Fibroblast of villous mesenchyme (primary cell): ENCODE results near the gene R3HDM2. TPM values are rescaled to one million over a fixed set of nuclear protein-coding genes. Genes with fewer than 3 reads are reported as not detected.

Experiments used
- DNase-seq: peaks from one replicate; pipeline ENCODE4 v3.0.0-alpha.2; 2010; ENCODE audit warnings: low read depth
- H3K4me3 ChIP-seq: 2 replicates; pipeline ENCODE4 v1.5.1; 2011; ENCODE audit warnings: low read depth, mild to moderate bottlenecking, low read length
- total RNA-seq: library from RNA; depleted of rRNA; stranded (reverse); fragments of >200 nt; gene quantifications from 2 replicates; pipeline ENCODE4 v1.2.3, GENCODE V29; 2012
- TF ChIP-seq, protein P1 (sequence below): IDR thresholded peaks from 2 replicates; pipeline ENCODE4 v1.5.1; 2012; ENCODE audit warnings: low read depth, mild to moderate bottlenecking, low read length; ENCODE audit not compliant: insufficient read depth

Gene R3HDM2
- total RNA-seq, 1 donor: 19.0 TPM

DNA sequence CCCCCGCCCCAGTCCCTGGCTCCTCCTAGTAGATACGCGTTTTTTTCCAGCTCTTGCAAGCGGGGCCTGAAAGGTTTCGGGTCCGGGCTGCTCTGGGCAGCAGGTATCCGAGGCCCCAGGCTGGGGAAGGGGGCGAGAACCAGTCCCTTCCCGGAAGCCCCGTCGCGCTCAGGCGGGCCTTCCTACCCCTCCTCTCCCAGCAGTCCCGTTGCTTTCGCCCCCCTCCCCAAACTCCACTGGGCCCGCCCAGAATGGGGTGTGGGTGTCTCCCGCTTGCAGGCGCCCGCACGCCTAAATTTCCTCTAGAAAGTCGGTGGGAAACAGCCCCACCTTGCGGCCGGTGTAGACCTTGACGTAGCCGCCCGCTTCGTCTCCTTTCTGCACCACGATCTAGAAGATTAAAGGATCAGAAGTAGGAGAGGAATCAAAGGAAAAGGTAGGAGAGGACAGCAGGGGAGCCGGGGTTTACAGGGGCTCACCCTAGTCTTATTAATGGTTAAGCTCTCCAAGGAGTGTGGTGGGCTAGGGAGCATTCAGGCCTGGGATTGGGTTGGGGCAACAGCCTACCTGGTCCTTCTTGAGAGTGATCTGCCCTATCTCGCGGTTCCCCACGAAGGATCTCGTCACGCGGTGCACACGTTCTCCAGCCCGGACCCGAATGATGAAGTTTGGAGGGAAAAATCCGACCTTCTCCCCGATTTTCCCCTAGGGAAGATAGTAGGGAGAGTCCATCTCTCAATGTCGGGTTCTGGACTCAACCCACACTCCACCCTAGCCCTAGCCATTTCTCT is 187.1 kb downstream of the R3HDM2 start:
- H3K4me3 ChIP-seq: peak overlapping the region; percentile 47
- TF ChIP-seq, protein P1, sequence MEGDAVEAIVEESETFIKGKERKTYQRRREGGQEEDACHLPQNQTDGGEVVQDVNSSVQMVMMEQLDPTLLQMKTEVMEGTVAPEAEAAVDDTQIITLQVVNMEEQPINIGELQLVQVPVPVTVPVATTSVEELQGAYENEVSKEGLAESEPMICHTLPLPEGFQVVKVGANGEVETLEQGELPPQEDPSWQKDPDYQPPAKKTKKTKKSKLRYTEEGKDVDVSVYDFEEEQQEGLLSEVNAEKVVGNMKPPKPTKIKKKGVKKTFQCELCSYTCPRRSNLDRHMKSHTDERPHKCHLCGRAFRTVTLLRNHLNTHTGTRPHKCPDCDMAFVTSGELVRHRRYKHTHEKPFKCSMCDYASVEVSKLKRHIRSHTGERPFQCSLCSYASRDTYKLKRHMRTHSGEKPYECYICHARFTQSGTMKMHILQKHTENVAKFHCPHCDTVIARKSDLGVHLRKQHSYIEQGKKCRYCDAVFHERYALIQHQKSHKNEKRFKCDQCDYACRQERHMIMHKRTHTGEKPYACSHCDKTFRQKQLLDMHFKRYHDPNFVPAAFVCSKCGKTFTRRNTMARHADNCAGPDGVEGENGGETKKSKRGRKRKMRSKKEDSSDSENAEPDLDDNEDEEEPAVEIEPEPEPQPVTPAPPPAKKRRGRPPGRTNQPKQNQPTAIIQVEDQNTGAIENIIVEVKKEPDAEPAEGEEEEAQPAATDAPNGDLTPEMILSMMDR: peak; percentile 76
- peak; percentile 66 for DNase-seq

DNA sequence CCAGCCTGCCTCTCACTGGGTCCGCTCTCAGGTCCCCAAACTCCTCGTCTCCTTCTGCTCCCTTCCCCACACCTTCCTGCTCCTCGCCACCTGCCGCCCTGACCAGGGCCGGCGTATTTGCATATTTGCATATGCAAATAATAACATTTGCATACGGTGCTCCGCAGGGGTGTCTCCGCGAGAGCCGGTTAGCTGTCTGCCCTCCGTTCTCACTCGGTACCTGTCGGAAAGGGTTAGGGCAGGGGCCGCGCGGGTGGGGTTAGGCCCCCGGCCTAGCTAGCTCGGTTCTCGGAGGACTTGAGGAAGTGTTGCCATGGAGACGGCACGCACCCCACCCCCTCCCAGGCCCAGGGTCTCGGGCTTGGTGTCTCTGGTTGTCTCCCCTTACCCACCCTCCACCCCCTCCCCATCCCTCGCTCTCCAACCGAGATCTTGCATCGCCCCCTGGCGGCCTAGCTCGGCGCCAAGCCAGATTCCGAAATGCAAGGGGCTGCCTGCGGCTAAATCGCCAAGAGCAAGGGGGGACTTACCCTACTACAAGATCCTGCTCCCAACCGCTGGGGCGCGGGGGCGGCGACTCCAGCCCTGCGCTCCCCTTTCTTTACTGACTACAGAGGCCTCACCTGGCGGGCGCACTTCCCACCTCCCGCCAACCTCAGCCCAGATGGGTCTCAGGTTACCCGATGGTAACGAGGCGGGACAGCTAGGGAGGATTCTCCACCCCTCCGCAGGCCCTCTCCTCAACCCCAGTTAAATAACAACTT is 188.0 kb downstream of the R3HDM2 start:
- TF ChIP-seq, protein P1: peak; percentile 64
- peak; percentile 46 for DNase-seq
- H3K4me3 ChIP-seq: peak overlapping the region; percentile 47

DNA sequence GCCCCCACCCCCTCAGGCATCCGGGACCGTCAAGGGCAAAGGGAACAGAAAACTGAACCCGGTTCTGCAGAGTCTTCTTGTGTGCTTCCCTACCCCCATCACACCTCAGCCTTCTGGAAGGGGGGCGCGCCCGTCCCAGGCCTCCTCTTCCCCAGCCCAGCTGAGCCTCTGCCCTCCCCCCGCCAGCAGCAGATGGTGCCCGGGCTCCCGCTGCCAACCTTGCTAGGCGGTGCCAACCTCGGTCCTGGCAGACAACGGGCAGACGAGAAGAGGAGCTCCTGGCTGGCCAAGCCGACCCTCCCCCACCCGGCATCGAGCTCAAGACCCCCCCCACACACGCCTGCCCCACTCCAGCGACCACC is 188.5 kb downstream of the R3HDM2 start:
- DNase-seq: no peak
- TF ChIP-seq, protein P1: no peak

DNA sequence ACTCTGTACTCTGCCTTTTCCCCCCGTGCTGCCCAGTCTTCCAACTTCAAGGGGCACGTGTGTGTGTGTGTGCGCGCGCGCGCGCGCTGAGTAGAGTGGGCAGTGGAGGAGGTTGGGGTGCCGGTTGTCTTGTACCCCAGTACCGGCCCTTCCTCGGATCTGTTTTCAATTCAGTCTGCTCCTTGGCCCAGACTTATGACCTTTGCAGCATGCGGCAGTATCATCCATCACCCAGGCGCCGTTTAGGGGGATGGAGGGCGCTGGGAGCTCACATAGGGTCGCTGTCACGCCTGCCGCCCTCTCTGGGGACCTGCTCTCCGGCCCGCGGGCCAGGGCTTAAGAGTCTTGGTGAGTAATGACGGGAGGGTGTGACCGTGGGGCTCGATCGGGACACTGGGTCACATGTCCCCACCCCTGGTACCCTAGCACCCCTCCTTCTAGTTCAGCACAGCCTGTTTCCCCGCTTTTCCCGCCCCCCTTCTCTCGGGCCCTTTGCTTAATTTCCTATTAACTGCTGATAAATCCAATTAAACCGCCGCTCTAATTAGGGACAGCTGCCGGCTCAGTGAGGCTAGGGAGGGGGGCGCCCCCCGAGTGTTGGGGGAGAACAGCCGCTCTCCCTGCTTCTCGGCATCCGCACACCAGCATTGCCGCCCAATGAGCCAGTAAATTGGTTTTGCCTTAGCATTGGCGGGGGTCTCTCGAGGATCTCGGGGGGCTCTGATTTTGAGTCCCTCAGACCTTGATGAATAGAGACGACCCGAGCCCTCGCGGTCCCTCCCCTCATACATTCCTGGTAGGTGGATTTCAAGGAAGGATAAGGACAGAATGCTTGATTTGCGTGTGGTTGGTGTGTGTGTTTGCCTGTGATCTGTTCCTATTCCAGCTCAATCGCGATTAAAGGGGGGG is 189.2 kb downstream of the R3HDM2 start:
- DNase-seq: no peak
- peak overlapping the region; percentile 76 for H3K4me3 ChIP-seq
- TF ChIP-seq, protein P1: no peak

More for the DNA sequence above, 188.5 kb downstream of the R3HDM2 start:
- H3K4me3 ChIP-seq: no peak overlapping the region

DNA sequence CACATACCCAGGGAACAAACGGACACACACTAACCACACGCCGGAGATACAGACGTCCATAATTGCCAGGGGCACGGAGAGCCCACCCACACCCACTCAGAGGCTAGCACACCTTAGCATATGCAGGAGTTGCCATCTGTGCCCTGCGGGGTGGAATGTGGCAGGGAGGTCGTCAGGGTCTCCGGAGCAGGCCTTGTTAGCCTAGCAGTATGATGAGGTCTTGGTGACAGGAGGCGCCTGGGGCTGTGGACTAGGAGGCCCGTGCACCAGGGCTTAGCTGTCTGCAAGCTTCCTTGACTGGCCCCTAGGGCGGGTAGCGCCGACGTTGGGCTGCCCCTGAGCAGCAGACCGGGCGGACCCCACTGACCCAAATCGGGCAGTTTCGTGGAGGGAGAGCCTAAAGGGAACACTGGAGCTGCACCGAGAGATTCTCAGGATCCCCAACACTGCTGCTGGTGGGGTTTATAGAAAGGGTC is 189.9 kb downstream of the R3HDM2 start:
- peak overlapping the region; percentile 76 for H3K4me3 ChIP-seq
- TF ChIP-seq, protein P1: no peak
- peak; percentile 21 for DNase-seq
